GM18870 (cell line): ENCODE results near the gene IGFBPL1.
A peak's percentile ranks its signal among the peaks of the same experiment; 100 is the strongest.
"Not testable (repeated sequence)": the region's sequence is repeated elsewhere in the genome, so short reads cannot be mapped to it uniquely, and the experiment has no call there.

Experiments used
- ATAC-seq: cut with Tn5 transposase; IDR thresholded peaks from one replicate; pipeline ENCODE4 v1.9.1; 2021; ENCODE audit warnings: moderate library complexity; ENCODE audit not compliant: unreplicated experiment

Gene IGFBPL1

GRCh38 chr9:38380872-38381534 lies 43.3 kb downstream of the IGFBPL1 start:
- ATAC-seq = no peak

GRCh38 chr9:38380230-38380871 lies 43.9 kb downstream of the IGFBPL1 start:
- ATAC-seq = no peak

DNA sequence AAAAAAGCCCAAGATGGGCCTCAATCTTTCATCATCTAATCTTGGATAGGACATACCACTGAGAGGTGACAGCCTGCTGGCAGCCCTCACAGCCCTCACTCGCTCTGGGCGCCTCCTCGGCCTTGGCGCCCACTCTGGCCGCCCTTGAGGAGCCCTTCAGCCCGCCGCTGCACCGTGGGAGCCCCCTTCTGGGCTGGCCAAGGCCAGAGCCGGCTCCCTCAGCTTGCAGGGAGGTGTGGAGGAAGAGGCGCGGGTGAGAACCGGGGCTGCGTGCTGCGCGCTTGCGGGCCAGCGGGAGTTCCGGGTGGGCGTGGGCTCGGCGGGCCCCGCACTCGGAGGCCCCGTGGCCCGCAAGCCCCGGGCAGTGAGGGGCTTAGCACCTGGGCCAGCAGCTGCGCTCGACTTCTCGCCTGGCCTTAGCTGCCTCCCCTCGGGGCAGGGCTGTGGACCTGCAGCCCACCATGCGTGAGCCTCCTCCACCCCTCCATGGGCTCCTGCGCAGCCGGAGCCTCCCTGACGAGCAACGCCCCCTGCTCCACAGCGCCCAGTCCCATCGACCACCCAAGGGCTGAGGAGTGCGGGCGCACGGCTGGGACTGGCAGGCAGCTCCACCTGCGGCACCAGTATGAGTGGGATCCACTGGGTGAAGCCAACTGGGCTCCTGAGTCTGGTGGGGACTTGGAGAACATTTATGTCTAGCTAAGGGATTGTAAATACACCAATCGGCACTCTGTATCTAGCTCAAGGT lies 46.7 kb downstream of the IGFBPL1 start:
- not testable (repeated sequence) for ATAC-seq

- ATAC-seq = no peak
Measured at GRCh38 chr9:38376021-38376670, 48.1 kb downstream of the IGFBPL1 start.

- no peak for ATAC-seq
Measured at GRCh38 chr9:38375572-38375963, 48.7 kb downstream of the IGFBPL1 start.

DNA sequence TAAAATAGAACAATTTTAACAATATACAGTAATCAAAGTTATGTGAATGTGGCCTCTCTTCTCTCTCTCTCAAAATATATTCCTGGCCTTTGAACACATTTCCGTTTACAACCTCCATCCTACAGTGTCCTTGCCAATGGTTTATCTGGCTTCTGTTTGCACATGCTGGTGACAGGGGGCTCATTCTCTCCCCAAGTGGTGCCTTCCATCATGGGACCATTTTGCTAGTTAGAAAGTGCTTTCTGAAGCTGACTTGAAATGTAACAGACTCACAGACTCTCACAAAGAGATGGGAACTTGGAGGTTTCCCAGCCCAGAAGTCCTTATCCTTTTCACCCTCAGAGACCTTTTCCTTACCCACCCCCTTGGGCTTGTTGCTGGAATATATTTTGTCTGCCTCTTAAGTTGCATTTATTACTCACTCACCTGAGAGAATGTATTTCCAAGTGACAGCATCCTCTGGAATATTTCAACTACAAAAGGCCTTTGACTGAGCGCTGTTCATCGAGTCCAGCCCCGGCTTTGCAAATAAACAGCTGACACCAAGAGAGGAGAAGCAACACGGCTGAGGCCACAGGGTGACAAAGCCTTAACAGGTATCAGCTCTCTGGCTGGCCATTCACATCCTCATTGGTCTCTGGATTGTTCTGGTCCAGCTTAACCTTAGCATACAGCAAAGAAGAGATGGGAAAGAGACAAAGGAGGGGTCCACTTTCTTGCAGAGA lies 49.2 kb downstream of the IGFBPL1 start:
- ATAC-seq = no peak

GRCh38 chr9:38373679-38374078 lies 50.6 kb downstream of the IGFBPL1 start:
- ATAC-seq = no peak

DNA sequence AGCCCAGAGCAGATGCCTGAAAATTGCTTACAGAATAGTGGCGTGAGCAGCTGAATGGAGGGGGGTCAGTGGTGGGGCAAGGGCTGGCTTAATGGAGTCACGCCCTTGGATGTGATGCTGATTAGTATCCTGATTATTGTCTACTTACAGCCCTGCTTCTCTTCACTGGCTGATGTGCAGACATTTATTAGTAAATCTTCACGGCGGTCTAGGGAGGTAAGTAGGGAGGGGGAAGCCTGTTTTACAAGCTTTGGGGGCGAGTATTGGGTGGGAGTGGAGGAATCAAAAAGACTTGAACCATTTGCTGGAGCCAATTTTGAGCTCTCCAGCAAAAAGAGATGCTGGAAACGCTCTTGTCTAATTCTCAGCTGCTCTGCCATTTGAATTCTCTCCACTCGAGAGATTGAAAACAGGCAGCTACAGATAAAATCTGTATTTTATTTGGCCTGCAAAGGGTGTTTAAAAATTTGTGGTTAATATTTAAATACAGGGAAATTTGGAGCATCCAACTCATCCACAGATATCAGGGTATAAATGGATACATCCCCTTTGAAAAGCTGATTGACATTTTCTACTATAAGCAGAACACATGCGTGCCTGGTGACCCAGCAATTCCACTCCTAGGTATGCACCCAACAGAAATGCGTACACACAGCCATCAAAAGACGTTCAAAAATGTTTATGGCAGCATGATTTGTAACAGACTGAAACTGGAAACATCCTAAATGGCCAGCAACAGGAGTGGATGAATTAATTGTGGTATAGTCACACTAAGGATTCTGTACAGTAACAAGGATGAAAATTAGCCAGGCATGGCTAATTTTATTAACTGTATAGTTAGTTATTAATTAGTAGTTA lies 51.3 kb downstream of the IGFBPL1 start:
- no peak for ATAC-seq

DNA sequence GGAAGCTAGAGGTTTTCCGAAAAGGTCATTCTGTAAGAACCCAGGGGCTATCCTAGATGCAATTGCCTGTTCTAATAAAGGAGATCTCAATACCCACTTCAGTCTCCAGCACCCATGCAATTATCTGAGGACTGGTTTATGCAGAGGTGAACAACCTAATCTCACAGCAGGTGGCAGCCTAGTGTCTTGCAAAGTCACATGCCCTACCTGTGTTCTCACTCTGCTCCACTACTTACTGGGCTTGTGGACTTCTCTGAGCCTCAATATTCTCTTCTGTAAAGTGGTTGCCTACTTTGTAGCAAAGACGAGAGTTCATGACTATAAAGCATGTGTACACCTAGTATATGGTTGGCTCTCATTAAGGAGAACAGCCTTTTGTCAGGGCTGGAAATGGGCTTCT lies 52.8 kb downstream of the IGFBPL1 start:
- peak; percentile 78 for ATAC-seq

DNA sequence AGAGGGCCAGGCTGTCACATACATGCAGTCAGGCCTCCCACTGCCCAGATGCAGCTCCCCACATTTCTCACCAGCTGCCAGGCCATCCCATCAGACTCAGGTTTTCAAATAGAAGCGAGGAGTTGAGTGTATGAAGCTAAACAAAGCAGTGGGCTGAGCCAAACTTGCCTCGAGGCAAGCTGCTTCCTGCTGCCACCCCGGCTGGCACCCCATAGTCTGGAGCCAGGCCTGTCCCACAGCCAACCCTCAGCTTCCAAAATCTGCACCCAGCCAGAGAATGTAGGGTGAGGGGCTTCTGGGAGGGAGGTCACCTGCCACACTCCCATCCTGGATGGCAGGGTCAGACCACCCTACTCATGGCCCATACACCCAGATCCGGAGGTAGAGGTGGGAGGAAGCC lies 54.1 kb downstream of the IGFBPL1 start:
- ATAC-seq = no peak

- no peak for ATAC-seq
Measured at GRCh38 chr9:38368731-38369130, 55.5 kb downstream of the IGFBPL1 start.

DNA sequence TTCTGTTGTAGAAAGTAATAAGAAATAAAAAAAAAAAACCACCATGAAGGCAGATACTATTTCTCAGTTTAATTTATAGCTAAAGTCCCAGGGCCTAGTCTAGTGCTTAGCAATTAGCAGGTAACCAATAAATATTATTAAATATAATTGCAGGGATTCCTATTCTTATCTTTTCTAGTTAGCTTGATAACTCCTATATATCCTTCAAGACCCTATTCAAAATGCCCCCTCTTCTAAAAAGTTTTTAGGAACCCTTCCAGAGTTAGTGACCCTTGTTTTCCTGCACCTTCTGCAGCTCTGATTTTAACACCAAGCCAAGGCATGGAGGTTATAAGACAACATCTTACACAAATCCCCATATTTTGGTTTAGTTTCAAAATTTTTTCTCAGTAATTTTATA lies 56.4 kb downstream of the IGFBPL1 start:
- no peak for ATAC-seq

- no peak for ATAC-seq
Measured at GRCh38 chr9:38363589-38363925, 60.7 kb downstream of the IGFBPL1 start.

- no peak for ATAC-seq
Measured at GRCh38 chr9:38362852-38363588, 61.2 kb downstream of the IGFBPL1 start.

DNA sequence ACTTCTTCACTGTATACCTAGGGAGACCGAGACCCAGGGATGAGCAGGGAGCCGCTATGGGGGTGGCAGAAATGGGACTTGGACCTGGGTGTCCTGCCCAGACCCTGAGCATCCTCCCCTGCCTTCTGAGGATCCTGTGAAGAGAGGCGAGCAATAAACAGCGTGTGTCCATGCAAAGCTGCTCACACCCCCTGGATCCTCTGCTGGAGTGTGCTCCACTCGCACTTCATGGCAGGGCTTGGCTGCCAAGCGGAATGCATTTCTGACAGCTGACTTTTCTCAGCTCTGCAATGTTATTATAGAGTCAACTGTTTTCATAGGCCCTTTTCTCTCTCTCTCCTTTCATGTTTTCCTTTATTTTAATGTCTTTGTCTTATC lies 62.8 kb downstream of the IGFBPL1 start:
- ATAC-seq = no peak

GRCh38 chr9:38360839-38361472 lies 63.3 kb downstream of the IGFBPL1 start:
- no peak for ATAC-seq

GRCh38 chr9:38359689-38360385 lies 64.4 kb downstream of the IGFBPL1 start:
- no peak for ATAC-seq

GRCh38 chr9:38359297-38359653 lies 65.0 kb downstream of the IGFBPL1 start:
- ATAC-seq = no peak
